Measurements from ENCODE around the gene SHLD3.

DNA sequence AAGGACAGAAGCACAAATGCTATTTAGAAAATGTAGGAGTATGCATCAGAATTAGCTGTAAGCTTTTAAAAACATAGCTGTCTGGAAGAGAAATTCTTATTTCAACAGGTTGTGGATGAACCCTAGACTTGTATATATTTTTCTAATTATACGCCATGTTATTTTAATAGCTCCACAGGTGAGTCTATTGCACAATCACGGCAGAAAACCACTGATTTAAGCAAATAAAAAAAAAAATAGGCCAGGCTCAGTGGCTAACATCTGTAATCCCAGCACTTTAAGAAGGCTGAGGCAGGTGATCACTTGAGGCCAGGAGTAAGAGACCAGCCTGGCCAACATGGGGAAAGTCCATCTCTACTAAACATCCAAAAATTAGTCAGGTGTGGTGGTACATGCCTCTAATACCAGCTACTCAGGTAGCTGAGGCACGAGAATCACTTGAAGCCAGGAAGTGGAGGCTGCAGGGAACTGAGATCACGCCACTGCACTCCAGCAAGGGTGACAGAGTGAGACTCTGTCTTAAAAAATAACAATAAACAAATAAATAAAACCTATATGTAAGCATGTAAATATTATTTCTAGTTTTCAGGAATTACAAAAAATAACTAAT lies 12.4 kb upstream of the SHLD3 start:
- TF ChIP-seq, protein P1, sequence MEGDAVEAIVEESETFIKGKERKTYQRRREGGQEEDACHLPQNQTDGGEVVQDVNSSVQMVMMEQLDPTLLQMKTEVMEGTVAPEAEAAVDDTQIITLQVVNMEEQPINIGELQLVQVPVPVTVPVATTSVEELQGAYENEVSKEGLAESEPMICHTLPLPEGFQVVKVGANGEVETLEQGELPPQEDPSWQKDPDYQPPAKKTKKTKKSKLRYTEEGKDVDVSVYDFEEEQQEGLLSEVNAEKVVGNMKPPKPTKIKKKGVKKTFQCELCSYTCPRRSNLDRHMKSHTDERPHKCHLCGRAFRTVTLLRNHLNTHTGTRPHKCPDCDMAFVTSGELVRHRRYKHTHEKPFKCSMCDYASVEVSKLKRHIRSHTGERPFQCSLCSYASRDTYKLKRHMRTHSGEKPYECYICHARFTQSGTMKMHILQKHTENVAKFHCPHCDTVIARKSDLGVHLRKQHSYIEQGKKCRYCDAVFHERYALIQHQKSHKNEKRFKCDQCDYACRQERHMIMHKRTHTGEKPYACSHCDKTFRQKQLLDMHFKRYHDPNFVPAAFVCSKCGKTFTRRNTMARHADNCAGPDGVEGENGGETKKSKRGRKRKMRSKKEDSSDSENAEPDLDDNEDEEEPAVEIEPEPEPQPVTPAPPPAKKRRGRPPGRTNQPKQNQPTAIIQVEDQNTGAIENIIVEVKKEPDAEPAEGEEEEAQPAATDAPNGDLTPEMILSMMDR (IDR thresholded peaks at IDR 0.05), result no peak
- TF ChIP-seq POLR2A (IDR thresholded peaks at IDR 0.05), result no peak

Measured in testis (tissue), 2 donors.